H1 (cell line): Measurements from ENCODE around the gene EML1. TPM values are rescaled to one million over a fixed set of nuclear protein-coding genes. Genes with fewer than 3 reads are reported as not detected.
A peak's percentile ranks its signal among the peaks of the same experiment; 100 is the strongest.

Source experiments
- CTCF ChIA-PET: fragments of 300-600 bp; sonication (Branson Sonifier 250); formaldehyde crosslinking; loops from one replicate; lab custom pipeline; 2021; ENCODE audit not compliant: partially characterized antibody; lab: Charles Lee
- POLR2A ChIA-PET: fragments of 300-600 bp; sonication (Branson Sonifier 250); formaldehyde crosslinking; loops from one replicate; lab custom pipeline; 2021; ENCODE audit warnings: inconsistent platforms; ENCODE audit not compliant: partially characterized antibody; lab: Charles Lee
- DNase-seq, 2 experiments: peaks; one replicate each; pipeline versions ENCODE4 v3.0.0 to v3.0.0-alpha.2; 2010 to 2022; ENCODE audit warnings: low spot score in 2 of 2, low read depth in 1 of 2, mixed read lengths in 1 of 2
- FAIRE-seq: peaks from 2 replicates; lab custom pipeline; 2011; peaks lifted over from hg19 to GRCh38; lab: Jason Lieb, UNC
- H2AFZ ChIP-seq: 2 replicates; pipeline ENCODE4 v1.8.1; 2012; ENCODE audit warnings: low read length, inconsistent platforms
- H2AK5ac ChIP-seq: 2 replicates; pipeline ENCODE4 v1.6.1; 2013; ENCODE audit warnings: low read depth, low read length
- H2BK120ac ChIP-seq: replicated peaks from 2 replicates; pipeline ENCODE3; 2013; ENCODE audit warnings: low read depth, low read length, inconsistent platforms
- H2BK12ac ChIP-seq: 2 replicates; pipeline ENCODE4 v1.6.1; 2013; ENCODE audit warnings: low read depth, low read length
- H2BK15ac ChIP-seq: 2 replicates; pipeline ENCODE4 v1.6.1; 2013; ENCODE audit warnings: low read length
- H2BK20ac ChIP-seq: 2 replicates; pipeline ENCODE4 v1.6.1; 2013; ENCODE audit warnings: low read length
- H2BK5ac ChIP-seq: 2 replicates; pipeline ENCODE4 v1.6.1; 2013; ENCODE audit warnings: low read depth, low read length
- H3K14ac ChIP-seq: 2 replicates; pipeline ENCODE4 v1.6.1; 2013; ENCODE audit warnings: inconsistent platforms; ENCODE audit not compliant: insufficient read length
- H3K18ac ChIP-seq: 2 replicates; pipeline ENCODE4 v1.6.1; 2013; ENCODE audit warnings: low read length; ENCODE audit errors: extremely low read depth
- H3K23ac ChIP-seq: 2 replicates; pipeline ENCODE4 v1.6.1; 2013; ENCODE audit warnings: inconsistent platforms; ENCODE audit not compliant: insufficient read length
- H3K23me2 ChIP-seq: 2 replicates; pipeline ENCODE4 v1.6.1; 2013; ENCODE audit warnings: low read depth, low read length
- H3K27ac ChIP-seq: 2 replicates; pipeline ENCODE4 v1.6.1; 2011; ENCODE audit warnings: low read depth, low read length, inconsistent platforms
- H3K27me3 ChIP-seq, 4 experiments: replicated peaks in 1 of 4; 1 replicate in 1 of 4; 2 replicates in 3 of 4; pipeline versions ENCODE4 v1.6.1 to v1.8.1; 2011 to 2013; ENCODE audit warnings: low read length in 3 of 4, mild to moderate bottlenecking in 3 of 4, inconsistent platforms in 2 of 4, mixed read lengths in 2 of 4, moderate library complexity in 1 of 4; ENCODE audit not compliant: control insufficient read depth in 3 of 4, insufficient read depth in 3 of 4; ENCODE audit errors: extremely low read depth in 1 of 4
- H3K36me3 ChIP-seq, 4 experiments: 2 replicates each; pipeline versions ENCODE4 v1.6.1 to v1.8.1; 2011 to 2013; ENCODE audit warnings: mild to moderate bottlenecking in 4 of 4, low read length in 3 of 4, moderate library complexity in 2 of 4, control low read depth in 1 of 4, inconsistent platforms in 1 of 4; ENCODE audit not compliant: insufficient read depth in 4 of 4, control insufficient read depth in 2 of 4
- H3K4ac ChIP-seq: replicated peaks from 2 replicates; pipeline ENCODE3; 2013; ENCODE audit warnings: low read length, low read depth, mixed read lengths, inconsistent platforms; ENCODE audit not compliant: insufficient read length
- H3K4me1 ChIP-seq, 4 experiments: replicated peaks in 1 of 4; 1 replicate in 1 of 4; 2 replicates in 3 of 4; pipeline versions ENCODE4 v1.6.1 to v1.8.1; 2011 to 2013; ENCODE audit warnings: low read length in 3 of 4, inconsistent platforms in 2 of 4, mixed read lengths in 1 of 4; ENCODE audit not compliant: insufficient read depth in 4 of 4, control insufficient read depth in 3 of 4
- H3K4me2 ChIP-seq, 2 experiments: 2 replicates each; pipeline versions ENCODE4 v1.6.1 to v1.8.1; 2011 to 2013; ENCODE audit warnings: low read depth in 2 of 2, low read length in 2 of 2, control low read depth in 1 of 2, inconsistent platforms in 1 of 2, mild to moderate bottlenecking in 1 of 2; ENCODE audit not compliant: insufficient read depth in 1 of 2
- H3K4me3 ChIP-seq, 4 experiments: fragments of 200-600, 300-600 bp in 1 of 4; sonication (generic), shearing (Covaris generic), sonication (Bioruptor Twin) in 1 of 4; 2 replicates each; pipeline versions ENCODE4 v1.5.1 to v1.8.1; 2011 to 2016; ENCODE audit warnings: low read length in 4 of 4, low read depth in 3 of 4, control low read depth in 2 of 4, inconsistent platforms in 2 of 4, mild to moderate bottlenecking in 2 of 4, mixed read lengths in 1 of 4, moderate library complexity in 1 of 4; ENCODE audit not compliant: insufficient read depth in 2 of 4; ENCODE audit errors: extremely low read depth in 1 of 4
- H3K56ac ChIP-seq: replicated peaks from 2 replicates; pipeline ENCODE3; 2013; ENCODE audit warnings: low read depth, mild to moderate bottlenecking, mixed read lengths, low read length, inconsistent platforms; ENCODE audit not compliant: insufficient read length
- H3K79me1 ChIP-seq: 2 replicates; pipeline ENCODE4 v1.6.1; 2013; ENCODE audit warnings: low read depth, low read length, control low read depth
- H3K79me2 ChIP-seq, 2 experiments: 2 replicates each; pipeline versions ENCODE4 v1.6.1 to v1.8.1; 2012 to 2013; ENCODE audit warnings: low read length in 2 of 2, mild to moderate bottlenecking in 2 of 2, inconsistent platforms in 1 of 2; ENCODE audit not compliant: insufficient read depth in 2 of 2, control insufficient read depth in 1 of 2
- H3K9ac ChIP-seq, 4 experiments: replicated peaks in 1 of 4; 1 replicate in 1 of 4; 2 replicates in 3 of 4; pipeline versions ENCODE4 v1.6.1 to v1.8.1; 2011 to 2013; ENCODE audit warnings: low read depth in 3 of 4, low read length in 3 of 4, control low read depth in 2 of 4, mild to moderate bottlenecking in 2 of 4, moderate library complexity in 2 of 4, inconsistent platforms in 1 of 4; ENCODE audit errors: extremely low read depth in 1 of 4
- H3K9me3 ChIP-seq, 2 experiments: 2 replicates each; pipeline versions ENCODE4 v1.6.1 to v1.8.1; 2012 to 2013; ENCODE audit warnings: mild to moderate bottlenecking in 2 of 2, moderate library complexity in 2 of 2, control low read depth in 1 of 2, inconsistent platforms in 1 of 2, low read depth in 1 of 2, low read length in 1 of 2, mixed read lengths in 1 of 2; ENCODE audit not compliant: insufficient read depth in 2 of 2
- H4K20me1 ChIP-seq, 2 experiments: replicated peaks in 1 of 2; 2 replicates each; pipeline versions ENCODE3 to v1.8.1; 2011 to 2013; ENCODE audit warnings: inconsistent platforms in 2 of 2, low read length in 2 of 2, mild to moderate bottlenecking in 1 of 2; ENCODE audit not compliant: insufficient read depth in 2 of 2, control insufficient read depth in 1 of 2
- H4K5ac ChIP-seq: 2 replicates; pipeline ENCODE4 v1.6.1; 2013; ENCODE audit warnings: low read length, low read depth, mixed read lengths, inconsistent platforms; ENCODE audit not compliant: insufficient read length
- H4K8ac ChIP-seq: 2 replicates; pipeline ENCODE4 v1.8.0; 2013; ENCODE audit warnings: mild to moderate bottlenecking, moderate library complexity, low read length, inconsistent platforms; ENCODE audit not compliant: insufficient read depth; ENCODE audit errors: extremely low read depth
- H4K91ac ChIP-seq: replicated peaks from 2 replicates; pipeline ENCODE3; 2013; ENCODE audit warnings: low read length, mixed read lengths, inconsistent platforms; ENCODE audit not compliant: insufficient read length
- GABPA ChIP-seq: IDR thresholded peaks from 2 replicates; pipeline ENCODE4 v1.6.1; 2011; ENCODE audit warnings: mild to moderate bottlenecking, low read length, moderate library complexity, borderline replicate concordance; ENCODE audit not compliant: insufficient read depth
- HDAC6 ChIP-seq: IDR thresholded peaks from one replicate; pipeline ENCODE4 v1.7.1; 2012; ENCODE audit warnings: low read depth, mild to moderate bottlenecking, inconsistent platforms, low read length, moderate library complexity
- JUN ChIP-seq: IDR thresholded peaks from 2 replicates; pipeline ENCODE4 v1.6.1; 2011; ENCODE audit warnings: low read depth, mild to moderate bottlenecking, improper control_type of control experiment, low read length
- JUND ChIP-seq: IDR thresholded peaks from 2 replicates; pipeline ENCODE4 v1.6.1; 2011; ENCODE audit warnings: mild to moderate bottlenecking, improper control_type of control experiment, low read length
- KDM5A ChIP-seq: fragments of 200-600 bp; IDR thresholded peaks from 2 replicates; pipeline ENCODE4 v1.7.1; 2012; ENCODE audit warnings: mild to moderate bottlenecking, low read length, inconsistent platforms, mixed read lengths
- RFX5 ChIP-seq: IDR thresholded peaks from 2 replicates; pipeline ENCODE4 v1.6.1; 2011; ENCODE audit warnings: low read depth, low read length, improper control_type of control experiment, borderline replicate concordance
- RXRA ChIP-seq: IDR thresholded peaks from 2 replicates; pipeline ENCODE4 v1.6.1; 2011; ENCODE audit warnings: low read depth, mild to moderate bottlenecking, low read length, moderate library complexity; ENCODE audit not compliant: insufficient read depth
- SAP30 ChIP-seq: fragments of 300-600 bp; sonication (generic); IDR thresholded peaks from 2 replicates; pipeline ENCODE4 v1.7.1; 2012; ENCODE audit warnings: low read length, moderate library complexity, mild to moderate bottlenecking, inconsistent platforms; ENCODE audit not compliant: insufficient read depth, insufficient replicate concordance
- TAF1 ChIP-seq: IDR thresholded peaks from 2 replicates; pipeline ENCODE4 v1.6.1; 2011; ENCODE audit warnings: mild to moderate bottlenecking, low read depth, low read length
- YY1 ChIP-seq: IDR thresholded peaks from 2 replicates; pipeline ENCODE4 v1.6.1; 2011; ENCODE audit warnings: low read depth, mild to moderate bottlenecking, low read length
- WGBS, 2 experiments: shearing (Covaris generic) in 1 of 2; methylation state at CpG; one replicate each; pipeline versions ENCODE4 v1.1.6 to v1.1.7; 2013 to 2015; ENCODE audit warnings: low lambda C conversion rate in 2 of 2, mixed read lengths in 2 of 2, inconsistent platforms in 1 of 2, low coverage in 1 of 2, missing lambda C conversion rate in 1 of 2; ENCODE audit not compliant: insufficient replicate concordance in 2 of 2, insufficient coverage in 1 of 2, insufficient read length in 1 of 2; ENCODE audit errors: extremely low coverage in 1 of 2, missing lambda C conversion rate in 1 of 2; 5-methylcytosine and 5-hydroxymethylcytosine counted together
- polyA plus RNA-seq, 7 experiments: library from polyadenylated mRNA; depleted of rRNA in 3 of 7; stranded (reverse) in 5 of 7; unstranded in 2 of 7; fragments of >200 nt in 5 of 7; fragments of 200-250 nt in 2 of 7; gene quantifications; 1 replicate in 5 of 7; 2 replicates in 1 of 7; 4 replicates in 1 of 7; pipeline versions ENCODE4 v1.2.1 to v1.2.3, GENCODE V29; 2011 to 2013; ENCODE audit warnings: missing spikeins in 2 of 7, mixed read lengths in 2 of 7
- total RNA-seq: library from RNA; stranded (reverse); fragmentation: NEBNext Ultra II Directional; extraction: Animal tissue kit (Norgen Biotek cat#: 25700); gene quantifications from 2 replicates; pipeline ENCODE4 v1.2.1, GENCODE V29; 2021
- TF ChIP-seq, protein P1 (sequence below): IDR thresholded peaks from 2 replicates; pipeline ENCODE4 v1.6.1; 2012; ENCODE audit warnings: inconsistent platforms

EML1 gene
- total and polyA plus RNA-seq, 2 of the 8 experiments (the other 6 are each of a cell fraction or from before 2014, with no cell fraction given), result 11.1 to 24.7 TPM

DNA sequence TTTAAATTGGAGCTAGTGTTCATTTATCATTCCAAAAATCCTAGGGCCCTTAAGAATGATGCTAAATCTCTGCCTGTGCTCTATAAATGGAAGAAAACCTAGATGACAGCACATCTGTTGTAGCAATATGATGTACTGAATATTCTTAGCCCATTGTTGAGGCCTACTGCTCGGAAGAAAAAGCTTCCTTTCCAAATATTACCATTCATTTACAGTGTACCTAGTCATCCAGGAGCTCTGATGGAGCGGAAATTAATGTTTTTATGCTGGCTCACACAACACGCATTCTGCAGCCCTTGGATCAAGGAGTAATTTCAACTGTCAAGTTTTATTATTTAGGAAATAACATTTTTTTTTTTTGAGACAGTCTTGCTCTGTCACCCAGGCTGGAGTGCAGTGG, 77.4 kb downstream of the EML1 start:
- no peak overlapping the region for H2AK5ac ChIP-seq
- no peak for DNase-seq
- H2BK120ac ChIP-seq, result no peak overlapping the region
- peaks cover 4 to 28% (median 20%) of the 10 kb centered on the region in 4 experiments for H3K4me1 ChIP-seq
- POLR2A ChIA-PET, result no interaction called here
- no peak overlapping the region for H2AFZ ChIP-seq
- no peak overlapping the region for H3K18ac ChIP-seq
- H2BK15ac ChIP-seq, result no peak overlapping the region
- 0 out of 2 replicates have a peak overlapping the region, but pooled peaks have one; percentile 64 for H2BK20ac ChIP-seq
- no peak overlapping the region for H3K23ac ChIP-seq
- 92% methylated on average over 3 of the region's 3 CpGs; no CpG with 5 or more reads in 1 of the 2 experiments for WGBS, 2 experiments
- TF ChIP-seq RFX5, result no peak
- no peak for TF ChIP-seq JUND
- TF ChIP-seq, protein P1, sequence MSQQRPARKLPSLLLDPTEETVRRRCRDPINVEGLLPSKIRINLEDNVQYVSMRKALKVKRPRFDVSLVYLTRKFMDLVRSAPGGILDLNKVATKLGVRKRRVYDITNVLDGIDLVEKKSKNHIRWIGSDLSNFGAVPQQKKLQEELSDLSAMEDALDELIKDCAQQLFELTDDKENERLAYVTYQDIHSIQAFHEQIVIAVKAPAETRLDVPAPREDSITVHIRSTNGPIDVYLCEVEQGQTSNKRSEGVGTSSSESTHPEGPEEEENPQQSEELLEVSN, result no peak
- no peak for TF ChIP-seq SAP30
- TF ChIP-seq RXRA, result no peak
- TF ChIP-seq TAF1, result no peak
- TF ChIP-seq GABPA, result no peak
- TF ChIP-seq HDAC6, result no peak
- TF ChIP-seq KDM5A, result no peak
- TF ChIP-seq YY1, result no peak
- TF ChIP-seq JUN, result no peak
- H2BK12ac ChIP-seq, result no peak overlapping the region
- H3K79me1 ChIP-seq, result no peaks in the 10 kb centered on the region
- no peak overlapping the region for H3K9ac ChIP-seq
- no peak overlapping the region for H2BK5ac ChIP-seq
- no peaks in the 10 kb centered on the region for H3K9me3 ChIP-seq
- no peak overlapping the region for H3K4ac ChIP-seq
- H3K27me3 ChIP-seq, result no peaks in the 10 kb centered on the region; a peak in 1 of 7 replicates
- no peak overlapping the region for H3K4me2 ChIP-seq
- no peak overlapping the region for H4K5ac ChIP-seq
- H3K14ac ChIP-seq, result no peak overlapping the region
- no peak overlapping the region for H4K8ac ChIP-seq
- H3K4me3 ChIP-seq, result no peak overlapping the region
- H4K20me1 ChIP-seq, result peaks cover 0 to 1% of the 10 kb centered on the region in 2 experiments
- H3K36me3 ChIP-seq, result peaks cover 0 to 3% (median under 1%) of the 10 kb centered on the region in 4 experiments; a peak in 2 of 8 replicates
- no peaks in the 10 kb centered on the region for H3K79me2 ChIP-seq
- CTCF ChIA-PET, result interaction anchor here (0.7 to 1.4 kb wide), 5 partner anchors 9 to 749 kb away, joined by 3 to 5 read pairs (median 3); no protein-coding TSS in a partner anchor
- H3K56ac ChIP-seq, result no peak overlapping the region
- H3K23me2 ChIP-seq, result no peaks in the 10 kb centered on the region
- H4K91ac ChIP-seq, result no peak overlapping the region
- no peak for FAIRE-seq
- H3K27ac ChIP-seq, result no peak overlapping the region
